SIG-M5 treated with dmso at 0.1 percent for 504 hours (cell line): Measurements from ENCODE around the gene NMRK1.

ENCODE experiments used
- DNase-seq: peaks from one replicate; lab custom pipeline; 2025; ENCODE audit not compliant: unreplicated experiment; lab: John Stamatoyannopoulos, UW

The NMRK1 gene

DNA sequence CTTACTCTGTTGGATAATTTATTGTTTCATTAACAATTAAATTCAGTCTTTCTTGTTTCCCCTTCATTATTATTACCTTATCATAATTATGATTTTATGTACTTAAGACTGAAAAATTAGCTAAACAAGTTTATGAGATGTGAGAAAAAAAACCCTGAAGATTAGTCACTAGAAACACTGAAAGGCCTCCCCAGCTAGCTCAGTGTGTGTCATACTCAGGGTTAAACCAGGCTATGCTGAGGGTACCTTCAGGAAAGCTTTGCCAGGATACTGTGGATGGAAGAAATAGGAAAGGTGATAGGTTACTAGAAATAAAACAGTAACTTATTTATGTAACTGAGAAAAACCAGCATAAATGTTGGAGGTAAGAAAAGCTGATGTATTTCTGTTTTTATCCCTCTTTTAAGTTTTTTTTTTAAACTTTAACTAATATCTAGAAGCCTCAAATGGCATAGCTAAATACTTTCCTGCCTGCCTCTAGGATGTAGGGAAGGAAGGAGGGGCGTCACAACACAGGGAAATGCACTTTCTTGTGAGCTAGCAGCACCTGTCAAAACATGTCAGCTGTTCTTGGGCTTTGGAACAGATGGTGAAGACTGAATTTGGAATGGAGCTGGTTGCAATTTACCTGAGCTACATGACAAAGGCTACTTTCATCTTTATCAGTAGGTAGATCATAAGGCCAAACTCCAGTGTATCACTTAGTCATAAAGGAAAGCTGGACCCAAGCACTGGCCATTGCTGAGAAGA, 24.2 kb downstream of the NMRK1 start:
- DNase-seq, result no peak

DNA sequence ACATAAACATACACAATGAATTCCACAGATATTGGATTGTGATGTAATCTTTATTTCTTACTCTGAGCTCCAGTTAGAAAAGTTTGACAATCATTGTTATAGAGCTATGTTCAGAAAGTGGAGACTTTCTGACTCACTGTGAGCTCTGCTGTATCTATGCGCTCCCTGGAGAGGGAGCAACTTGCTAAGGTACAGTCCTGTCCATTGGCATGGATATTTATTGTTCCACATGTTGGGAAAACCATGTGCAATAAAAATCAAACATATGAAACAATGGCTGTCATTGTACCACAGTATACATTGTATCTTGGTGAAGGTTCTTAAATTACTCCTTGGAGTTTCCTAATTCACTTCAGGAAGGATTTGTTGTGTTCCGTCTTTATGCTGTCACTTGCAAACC, 26.8 kb downstream of the NMRK1 start:
- DNase-seq, result no peak

GRCh38 chr9:75054368-75055001, 33.5 kb downstream of the NMRK1 start:
- no peak for DNase-seq

DNA sequence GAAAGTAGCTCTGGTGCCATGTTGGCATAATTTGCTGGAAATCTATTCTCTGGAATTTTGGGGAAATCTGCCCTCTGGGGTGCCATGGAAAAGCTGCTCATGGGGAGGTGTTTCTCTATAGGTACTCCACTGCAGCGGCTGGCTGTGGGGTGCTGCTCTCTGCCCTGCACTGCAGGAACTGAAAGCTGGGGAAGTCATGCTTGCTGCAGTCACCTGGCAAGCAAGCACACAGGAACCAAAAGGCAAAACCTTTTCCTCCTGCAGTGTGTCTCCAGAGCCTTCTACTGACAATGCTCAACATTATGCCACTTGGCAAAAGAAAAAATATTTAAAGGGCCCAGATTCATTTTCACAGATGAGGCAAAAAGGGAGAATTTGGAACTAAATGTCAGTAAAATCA, 34.1 kb downstream of the NMRK1 start:
- DNase-seq, result no peak

GRCh38 chr9:75051285-75051684, 36.7 kb downstream of the NMRK1 start:
- no peak for DNase-seq

- no peak for DNase-seq
Measured at GRCh38 chr9:75047506-75047905, 40.4 kb downstream of the NMRK1 start.

GRCh38 chr9:75046725-75047345, 41.1 kb downstream of the NMRK1 start:
- no peak for DNase-seq

DNA sequence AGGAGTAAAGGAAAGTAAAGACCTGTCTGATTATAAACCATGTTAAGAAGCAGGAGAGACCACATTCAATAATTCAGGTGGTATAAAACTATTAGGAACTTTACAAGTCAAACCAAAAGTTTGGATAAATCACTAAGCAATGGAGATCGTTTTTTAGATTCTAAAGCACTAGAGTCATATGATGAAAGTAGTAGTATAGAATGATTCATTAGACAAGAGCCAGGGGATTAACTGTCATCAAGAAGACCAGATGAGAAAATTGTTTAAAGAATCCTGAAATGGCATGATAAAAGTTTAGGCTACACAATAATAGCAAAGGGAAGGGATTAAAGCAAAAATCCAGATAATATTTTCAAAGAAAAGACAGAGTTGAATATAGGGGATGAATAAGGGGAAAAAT, 46.9 kb downstream of the NMRK1 start:
- no peak for DNase-seq

GRCh38 chr9:75039801-75040200, 48.2 kb downstream of the NMRK1 start:
- DNase-seq, result no peak

DNA sequence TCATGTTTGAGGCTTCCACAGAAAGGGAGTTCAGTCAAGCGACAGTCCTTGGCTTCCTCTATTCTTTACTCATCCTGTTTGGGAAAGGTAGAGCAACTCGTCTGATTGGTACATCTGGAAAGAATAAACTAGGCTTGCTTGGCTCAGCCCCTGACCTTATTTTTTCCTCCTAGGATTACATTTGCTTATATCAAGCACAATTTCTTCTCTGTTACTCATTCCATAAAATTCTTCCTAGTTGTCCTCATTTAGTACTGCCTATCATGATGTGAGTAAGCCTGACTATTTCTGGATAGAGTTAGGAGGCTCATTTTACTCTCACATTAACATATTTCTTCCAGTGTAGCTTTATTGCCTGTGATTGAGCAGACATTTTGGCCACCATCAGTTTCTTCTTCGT, 48.9 kb downstream of the NMRK1 start:
- no peak for DNase-seq

DNA sequence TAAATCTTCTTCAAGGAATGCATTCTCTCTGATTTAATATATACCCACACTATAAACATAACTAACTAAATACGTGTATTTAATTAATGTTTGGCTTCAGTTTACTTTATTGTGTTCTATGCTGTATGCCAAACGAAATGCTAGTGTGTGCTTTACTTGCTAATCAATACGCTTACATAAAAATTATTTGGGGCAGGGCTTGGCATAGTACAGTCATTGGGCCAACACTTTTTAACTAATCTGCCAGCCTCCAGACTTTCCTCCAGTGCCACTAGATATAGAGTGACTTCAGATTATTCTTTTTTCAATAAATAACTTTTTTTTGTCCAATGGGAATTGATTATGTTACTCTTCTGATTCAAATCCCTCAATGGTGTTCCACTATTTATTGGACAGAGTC, 51.2 kb downstream of the NMRK1 start:
- DNase-seq, result no peak

GRCh38 chr9:75033791-75034473, 54.0 kb downstream of the NMRK1 start:
- no peak for DNase-seq

GRCh38 chr9:75027187-75028107, 60.5 kb downstream of the NMRK1 start:
- peak; percentile 31 for DNase-seq

DNA sequence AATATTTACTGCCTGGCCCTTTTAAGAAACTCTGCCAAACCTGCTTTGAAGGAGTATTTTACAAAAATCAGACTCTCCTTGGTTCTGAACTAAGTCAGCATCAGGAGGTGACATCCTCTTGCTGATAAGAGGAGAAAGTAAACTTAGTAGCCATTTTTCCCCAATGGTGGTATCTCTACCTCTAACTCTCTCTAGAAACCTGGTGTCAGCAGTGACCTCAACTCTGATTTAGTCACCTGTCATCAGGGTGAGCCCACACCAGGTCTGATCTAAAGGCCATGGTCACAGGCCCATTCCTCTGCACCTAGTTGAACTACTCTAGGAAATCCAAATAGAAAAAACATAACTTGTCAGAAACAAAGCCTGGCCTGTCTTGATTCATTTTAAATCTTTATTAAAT, 64.1 kb downstream of the NMRK1 start:
- DNase-seq, result no peak

DNA sequence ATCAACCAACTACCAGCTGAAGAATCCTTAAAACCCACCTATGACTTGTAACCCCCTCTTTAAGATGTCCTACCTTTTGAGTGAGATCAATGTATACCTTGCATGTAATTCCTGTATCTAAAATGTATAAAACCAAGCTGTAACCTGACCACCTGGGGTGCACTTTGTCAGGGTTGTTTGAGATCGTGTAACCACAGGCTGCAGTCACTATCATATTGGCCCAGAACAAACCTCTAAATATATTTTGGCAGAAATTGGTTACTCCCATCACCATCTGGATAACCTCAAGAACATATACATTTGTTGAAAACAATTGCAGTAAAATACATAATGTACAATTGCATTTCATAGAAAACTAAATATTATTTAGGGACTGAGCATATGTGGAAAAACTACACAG, 68.3 kb downstream of the NMRK1 start:
- DNase-seq, result no peak

DNA sequence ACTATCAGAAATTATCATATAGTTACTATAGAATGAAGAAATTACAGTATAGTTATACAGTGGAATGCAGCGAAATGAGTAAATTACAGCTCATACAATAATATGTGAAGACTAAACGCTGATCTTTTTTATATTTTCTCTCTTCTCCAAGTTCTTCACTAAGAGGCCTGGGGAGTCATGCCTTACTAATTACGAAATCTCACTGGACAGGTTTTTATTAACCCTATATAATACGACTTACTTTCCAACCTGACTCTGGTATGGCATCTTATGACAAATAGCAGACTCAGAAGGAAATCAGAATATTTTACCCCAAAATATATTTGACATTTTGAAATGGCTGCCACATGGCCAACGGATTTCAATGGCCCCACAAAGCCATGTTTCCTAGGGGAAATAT, 68.9 kb downstream of the NMRK1 start:
- no peak for DNase-seq

DNA sequence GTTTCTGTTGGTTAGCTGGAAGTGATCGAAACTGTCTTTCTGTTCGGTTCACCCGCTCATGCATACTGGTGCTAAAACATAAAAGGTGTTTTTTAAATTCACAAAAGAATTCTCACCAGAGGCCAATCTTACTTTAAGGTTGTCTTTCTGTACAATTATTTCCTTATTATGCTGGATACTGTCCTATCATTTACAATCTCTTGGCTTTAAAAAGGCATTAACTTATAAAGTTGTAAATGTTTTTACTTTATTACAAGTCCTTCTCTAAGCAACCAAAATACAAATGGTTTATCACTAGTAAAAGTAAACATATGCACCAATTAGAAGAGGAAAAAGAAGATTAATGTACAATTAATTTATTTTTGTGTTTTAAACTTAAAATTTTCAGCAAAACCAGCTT, 70.6 kb downstream of the NMRK1 start:
- no peak for DNase-seq

GRCh38 chr9:75013735-75014134, 74.2 kb downstream of the NMRK1 start:
- DNase-seq, result no peak
